ENCODE results near the gene SGTB. TPM values are rescaled to one million over a fixed set of nuclear protein-coding genes. Genes with fewer than 3 reads are reported as not detected.

The SGTB gene
- total RNA-seq, 1 donor from 2014 or later, result 10.8 TPM

DNA sequence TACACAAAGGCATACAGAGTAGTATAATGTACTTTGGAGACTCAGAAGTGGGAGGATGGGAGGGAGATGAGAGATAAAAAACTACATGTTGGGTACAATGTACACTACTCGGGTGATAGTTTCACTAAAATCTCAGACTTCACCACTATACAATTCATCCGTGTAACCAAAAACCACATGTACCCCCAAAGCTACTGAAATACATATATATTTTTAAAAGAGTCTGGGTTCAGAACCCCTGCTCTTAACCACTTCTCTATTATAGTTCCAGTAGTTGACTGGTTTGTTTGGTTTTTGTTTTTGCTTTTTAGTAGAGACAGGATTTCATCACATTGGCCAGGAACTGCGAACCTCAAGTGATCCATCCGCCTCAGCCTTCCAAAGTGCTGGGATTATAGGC lies 22.6 kb downstream of the SGTB start:
- H3K9me3 ChIP-seq, result no peaks in the 10 kb centered on the region
- ATAC-seq (no peak), DNase-seq (no peak)
- no peak for TF ChIP-seq CTCF (IDR thresholded peaks at IDR 0.05)
- no peaks in the 10 kb centered on the region for H3K27me3 ChIP-seq
- intact Hi-C loops (cut with DNase I), result no loop called here
- H3K4me3 ChIP-seq, result no peak overlapping the region
- H3K36me3 ChIP-seq, result peaks cover 18% of the 10 kb centered on the region
- no peak overlapping the region for H3K27ac ChIP-seq
- no peaks in the 10 kb centered on the region for H3K4me1 ChIP-seq

GRCh38 chr5:65696892-65697291 lies 25.0 kb downstream of the SGTB start:
- intact Hi-C loops (cut with DNase I), result no loop called here
- Histone ChIP-seq H3K36me3 (peaks cover 5% of the 10 kb centered on the region), H3K9me3 (no peaks in the 10 kb centered on the region), H3K4me1 (no peaks in the 10 kb centered on the region), H3K27me3 (no peaks in the 10 kb centered on the region), H3K4me3 (no peak overlapping the region), H3K27ac (no peak overlapping the region)
- ATAC-seq (no peak), DNase-seq (no peak)
- no peak for TF ChIP-seq CTCF (IDR thresholded peaks at IDR 0.05)

- intact Hi-C loops (cut with DNase I), result no loop called here
- peaks cover 5% of the 10 kb centered on the region for H3K36me3 ChIP-seq
- no peak for ATAC-seq
- H3K4me3 ChIP-seq, result no peak overlapping the region
- no peaks in the 10 kb centered on the region for H3K4me1 ChIP-seq
- no peak for TF ChIP-seq CTCF (IDR thresholded peaks at IDR 0.05)
- DNase-seq, result no peak
- no peaks in the 10 kb centered on the region for H3K9me3 ChIP-seq
- H3K27ac ChIP-seq, result no peak overlapping the region
- no peaks in the 10 kb centered on the region for H3K27me3 ChIP-seq
Observed at GRCh38 chr5:65695896-65696295, 26.0 kb downstream of the SGTB start.

DNA sequence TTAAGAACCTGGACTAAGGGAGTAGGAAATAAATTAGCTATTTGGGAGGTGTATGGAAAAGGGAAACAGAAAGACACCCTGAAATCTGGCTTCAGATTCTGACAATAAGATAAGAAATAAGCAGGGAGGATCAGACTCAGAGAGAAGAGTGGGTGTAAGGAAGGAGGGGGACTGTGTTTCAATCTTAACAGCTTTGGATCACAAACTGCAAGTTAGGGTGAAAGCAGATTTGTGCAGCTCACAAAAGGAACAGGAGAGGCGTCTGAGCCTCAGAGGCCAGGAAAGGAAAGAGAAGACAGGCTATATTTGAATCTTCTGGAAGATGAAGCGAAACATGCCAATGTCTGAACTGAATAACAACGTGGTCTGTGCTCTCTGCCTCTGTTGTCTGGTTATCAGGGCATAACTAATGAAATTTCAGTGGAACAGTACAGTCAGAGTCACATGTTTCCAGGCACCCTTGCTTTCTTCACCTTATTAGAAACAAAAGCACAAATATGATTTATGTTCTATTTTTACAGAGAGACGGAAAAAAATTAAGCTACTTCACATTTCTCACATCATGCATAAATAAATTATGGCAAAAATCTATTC lies 26.6 kb downstream of the SGTB start:
- Histone ChIP-seq H3K36me3 (peaks cover 5% of the 10 kb centered on the region), H3K27ac (no peak overlapping the region), H3K9me3 (no peaks in the 10 kb centered on the region), H3K4me1 (no peaks in the 10 kb centered on the region), H3K4me3 (no peak overlapping the region), H3K27me3 (no peaks in the 10 kb centered on the region)
- ATAC-seq (no peak), DNase-seq (no peak)
- intact Hi-C loops (cut with DNase I), result no loop called here
- no peak for TF ChIP-seq CTCF (IDR thresholded peaks at IDR 0.05)

GRCh38 chr5:65693121-65693520 lies 28.8 kb downstream of the SGTB start:
- DNase-seq, result no peak

More at GRCh38 chr5:65693121-65693520, 28.8 kb downstream of the SGTB start:
- intact Hi-C loops (cut with DNase I), result no loop called here
- Histone ChIP-seq H3K36me3 (no peaks in the 10 kb centered on the region), H3K4me1 (no peaks in the 10 kb centered on the region), H3K9me3 (no peaks in the 10 kb centered on the region), H3K4me3 (no peak overlapping the region), H3K27me3 (no peaks in the 10 kb centered on the region), H3K27ac (no peak overlapping the region)
- ATAC-seq, result no peak
- TF ChIP-seq CTCF (IDR thresholded peaks at IDR 0.05), result no peak
